GM03348 (cell line): ENCODE results near the gene ARHGAP42.

ENCODE experiments used
- DNase-seq: peaks from one replicate; pipeline ENCODE4 v3.0.0; 2012; ENCODE audit warnings: low spot score

Gene ARHGAP42

GRCh38 chr11:100759856-100760255 is 72.8 kb downstream of the ARHGAP42 start:
- DNase-seq: no peak

- DNase-seq: no peak
These were observed 73.7 kb downstream of the ARHGAP42 start for GRCh38 chr11:100760744-100761143.

GRCh38 chr11:100761841-100762240 is 74.8 kb downstream of the ARHGAP42 start:
- no peak for DNase-seq

- no peak for DNase-seq
These were observed 79.7 kb downstream of the ARHGAP42 start for GRCh38 chr11:100766764-100767163.

- DNase-seq: no peak
These were observed 82.1 kb downstream of the ARHGAP42 start for GRCh38 chr11:100769165-100769564.

GRCh38 chr11:100769617-100770016 is 82.5 kb downstream of the ARHGAP42 start:
- no peak for DNase-seq

GRCh38 chr11:100774132-100774531 is 87.0 kb downstream of the ARHGAP42 start:
- DNase-seq: no peak

GRCh38 chr11:100774859-100775258 is 87.8 kb downstream of the ARHGAP42 start:
- no peak for DNase-seq

GRCh38 chr11:100776212-100776896 is 89.3 kb downstream of the ARHGAP42 start:
- DNase-seq: no peak

- DNase-seq: no peak
These were observed 90.0 kb downstream of the ARHGAP42 start for GRCh38 chr11:100777103-100777502.

GRCh38 chr11:100777736-100778135 is 90.6 kb downstream of the ARHGAP42 start:
- DNase-seq: no peak

- no peak for DNase-seq
These were observed 91.2 kb downstream of the ARHGAP42 start for GRCh38 chr11:100778166-100778785.

- DNase-seq: no peak
These were observed 93.4 kb downstream of the ARHGAP42 start for GRCh38 chr11:100780470-100780869.

GRCh38 chr11:100785148-100785983 is 98.3 kb downstream of the ARHGAP42 start:
- DNase-seq: no peak

- no peak for DNase-seq
These were observed 101.6 kb downstream of the ARHGAP42 start for GRCh38 chr11:100788561-100789295.

GRCh38 chr11:100789500-100789899 is 102.4 kb downstream of the ARHGAP42 start:
- no peak for DNase-seq

- DNase-seq: no peak
These were observed 103.0 kb downstream of the ARHGAP42 start for GRCh38 chr11:100790073-100790472.

- no peak for DNase-seq
These were observed 104.0 kb downstream of the ARHGAP42 start for GRCh38 chr11:100791103-100791502.

GRCh38 chr11:100791860-100792259 is 104.8 kb downstream of the ARHGAP42 start:
- DNase-seq: no peak

- no peak for DNase-seq
These were observed 106.4 kb downstream of the ARHGAP42 start for GRCh38 chr11:100793525-100793924.

GRCh38 chr11:100794446-100794845 is 107.4 kb downstream of the ARHGAP42 start:
- no peak for DNase-seq

GRCh38 chr11:100799445-100799844 is 112.4 kb downstream of the ARHGAP42 start:
- no peak for DNase-seq
